Stimulated activated CD4-positive, alpha-beta T cell treated with anti-CD3 and anti-CD28 coated beads, Interleukin-12 subunit alpha, Interleukin-12 subunit beta, amount 100 ng/mL, for 48 hours (primary cell): ENCODE results near the gene SLC6A17.

Experiments
- DNase-seq, 3 donors: peaks; one replicate each; pipeline ENCODE4 v3.0.0-alpha.2; 2020; ENCODE audit warnings: low read depth in 2 of 3, low spot score in 1 of 3

The SLC6A17 gene

GRCh38 chr1:110135246-110135645 is 15.0 kb upstream of the SLC6A17 start:
- no peak for DNase-seq

DNA sequence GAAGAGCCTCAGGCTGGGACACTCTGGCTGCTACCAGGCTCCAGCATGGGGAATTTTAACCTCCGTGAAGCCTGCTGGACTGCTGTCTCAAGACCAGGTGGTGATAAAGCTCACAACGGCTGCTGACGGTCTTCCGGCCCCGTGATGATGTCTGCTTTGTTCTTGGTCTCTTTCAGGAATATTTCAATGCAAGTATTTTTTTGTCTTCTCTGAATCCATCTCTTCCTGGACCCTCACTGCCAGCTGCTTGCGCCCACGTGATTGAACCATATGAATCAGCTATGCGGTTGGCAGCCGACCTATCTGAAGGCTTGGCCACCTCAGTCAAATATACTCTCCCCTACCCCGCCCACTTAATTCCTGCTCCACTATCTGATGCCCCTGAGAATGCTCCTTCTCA is 14.6 kb upstream of the SLC6A17 start:
- no peak for DNase-seq

GRCh38 chr1:110136911-110137310 is 13.4 kb upstream of the SLC6A17 start:
- DNase-seq = no peak

DNA sequence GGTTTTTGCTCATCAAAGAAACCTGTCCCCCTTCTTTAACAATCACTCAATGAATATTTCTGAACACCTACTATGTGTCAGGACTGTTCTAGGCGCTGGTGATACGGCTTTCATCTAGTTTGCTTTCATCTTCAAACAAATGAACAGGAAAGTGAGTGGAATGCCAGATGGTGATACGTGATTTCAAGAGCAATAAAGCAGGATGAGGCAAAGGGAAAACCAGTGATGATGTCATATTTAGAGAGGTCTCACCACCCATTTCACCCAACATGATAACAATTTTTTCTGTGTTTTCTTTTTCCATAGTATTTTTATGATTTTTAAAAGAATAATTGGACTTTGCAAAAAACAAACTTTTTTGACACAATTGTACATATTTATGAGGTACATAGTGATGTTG is 11.3 kb upstream of the SLC6A17 start:
- DNase-seq = no peak

GRCh38 chr1:110144366-110144765 is 5.9 kb upstream of the SLC6A17 start:
- no peak for DNase-seq

GRCh38 chr1:110148961-110149360 is 1.3 kb upstream of the SLC6A17 start:
- no peak for DNase-seq

- no peak for DNase-seq
Observed at GRCh38 chr1:110151175-110151669, 928 bp downstream of the SLC6A17 start.

- DNase-seq = no peak
Observed at GRCh38 chr1:110152133-110152785, 2.0 kb downstream of the SLC6A17 start.

- DNase-seq = no peak
Observed at GRCh38 chr1:110153407-110153950, 3.2 kb downstream of the SLC6A17 start.

GRCh38 chr1:110155878-110156522 is 5.7 kb downstream of the SLC6A17 start:
- peak; percentile 8 to 38 (median 26) for DNase-seq

DNA sequence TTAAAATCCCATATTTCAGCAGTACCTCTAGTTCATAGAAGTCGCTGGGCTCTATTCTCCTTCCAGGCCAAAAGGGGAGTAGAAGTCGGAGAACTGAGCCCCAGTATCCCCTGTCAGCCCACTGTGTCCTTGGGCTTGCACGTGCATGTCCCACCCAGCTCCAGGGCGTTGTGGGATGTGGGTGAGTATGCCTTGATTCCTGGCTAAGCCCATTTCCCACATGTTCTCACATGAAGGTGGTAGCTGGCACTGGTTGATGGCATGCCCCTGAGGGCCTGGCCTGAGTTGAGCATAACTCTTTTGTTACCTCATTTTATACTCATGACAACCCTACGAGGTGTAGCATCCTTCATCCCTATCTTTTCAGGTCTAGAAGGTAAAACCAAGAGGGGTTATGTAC is 8.0 kb downstream of the SLC6A17 start:
- no peak for DNase-seq

GRCh38 chr1:110159168-110159567 is 8.9 kb downstream of the SLC6A17 start:
- DNase-seq = no peak

DNA sequence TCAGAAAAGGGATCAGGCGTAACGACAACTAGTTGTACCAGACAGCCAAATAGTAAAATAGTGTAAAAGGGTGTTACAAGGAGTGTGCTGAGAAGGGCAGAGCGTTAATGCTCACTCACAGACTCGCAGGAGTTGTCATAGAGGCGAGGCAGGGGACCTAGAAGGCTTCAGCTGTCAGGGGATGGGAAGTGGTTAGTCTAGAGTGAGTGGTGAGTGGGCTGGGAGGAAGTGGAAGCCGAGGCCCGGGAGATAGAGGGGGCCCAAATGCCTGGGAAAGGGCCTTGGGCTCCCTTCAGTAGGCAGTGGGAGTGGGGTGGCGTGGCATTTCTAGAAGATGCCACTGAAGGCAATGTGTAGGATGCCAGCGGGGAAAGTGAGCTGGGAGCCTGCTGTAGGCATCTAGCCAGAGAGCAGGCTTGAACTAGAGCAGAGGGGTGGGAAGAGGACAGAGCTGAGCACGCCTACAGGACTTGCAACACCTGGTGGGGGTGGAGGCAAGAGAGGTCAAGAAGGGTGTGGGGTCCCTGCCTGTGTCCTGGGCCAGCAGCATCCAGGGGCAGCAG is 10.3 kb downstream of the SLC6A17 start:
- no peak for DNase-seq

DNA sequence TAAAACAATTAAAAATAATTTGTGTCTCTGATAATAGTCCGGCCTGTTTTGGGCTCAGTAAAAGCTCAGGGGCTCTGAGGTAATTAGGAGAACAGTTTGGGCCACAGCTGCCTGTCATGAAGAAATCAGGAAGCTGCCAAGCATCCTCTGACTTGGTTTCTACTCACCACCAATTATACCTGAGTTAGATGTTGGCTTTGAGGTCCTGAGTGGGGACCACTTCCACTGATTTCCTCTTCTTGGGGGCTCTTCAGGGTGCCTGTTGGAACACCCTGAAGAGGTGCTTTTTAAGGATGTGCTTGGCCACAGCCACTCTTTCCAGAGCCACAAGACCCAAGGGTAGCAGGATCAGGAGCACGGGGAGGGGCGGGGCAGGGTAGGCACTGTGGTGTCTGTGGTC is 10.9 kb downstream of the SLC6A17 start:
- no peak for DNase-seq

DNA sequence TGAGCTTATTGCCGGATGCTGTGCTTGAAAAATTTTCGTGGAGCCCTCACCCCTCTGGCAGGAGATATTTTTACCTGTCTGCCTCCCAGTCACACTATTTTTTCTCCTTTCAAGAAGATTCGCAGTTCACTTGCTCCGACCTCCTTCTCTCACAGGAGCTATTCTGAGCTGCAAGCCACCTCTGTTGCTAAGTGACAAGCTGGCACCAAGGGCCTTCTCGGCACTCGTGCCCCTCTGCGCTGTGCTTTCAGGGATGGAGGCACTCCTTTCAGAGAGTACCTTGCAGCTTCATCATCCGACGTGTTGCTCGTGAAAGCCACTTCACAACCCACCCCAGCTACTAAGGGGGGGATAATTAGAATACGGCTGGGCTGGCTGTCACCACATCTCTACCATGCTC is 11.6 kb downstream of the SLC6A17 start:
- DNase-seq = no peak

DNA sequence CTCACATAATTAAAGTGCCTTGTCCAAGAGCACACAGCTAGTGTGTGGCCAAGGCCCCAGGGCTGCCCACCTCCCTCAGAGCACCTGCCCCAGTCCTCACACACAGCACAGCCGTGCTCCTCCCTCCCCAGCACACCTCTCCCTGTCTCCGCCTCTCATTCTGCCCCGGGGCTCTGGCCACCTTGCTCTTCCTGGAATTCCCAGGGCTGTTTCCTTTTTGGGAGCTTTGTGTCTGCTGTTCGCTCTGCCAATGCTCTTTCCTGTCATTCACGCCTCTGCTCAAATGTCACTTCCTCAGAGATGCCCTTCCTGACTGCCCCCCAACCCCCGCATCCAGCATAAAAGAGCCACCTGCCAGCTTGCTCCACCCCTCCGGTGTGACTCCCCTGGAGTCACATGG is 13.3 kb downstream of the SLC6A17 start:
- DNase-seq = no peak

GRCh38 chr1:110164725-110165350 is 14.5 kb downstream of the SLC6A17 start:
- no peak for DNase-seq

DNA sequence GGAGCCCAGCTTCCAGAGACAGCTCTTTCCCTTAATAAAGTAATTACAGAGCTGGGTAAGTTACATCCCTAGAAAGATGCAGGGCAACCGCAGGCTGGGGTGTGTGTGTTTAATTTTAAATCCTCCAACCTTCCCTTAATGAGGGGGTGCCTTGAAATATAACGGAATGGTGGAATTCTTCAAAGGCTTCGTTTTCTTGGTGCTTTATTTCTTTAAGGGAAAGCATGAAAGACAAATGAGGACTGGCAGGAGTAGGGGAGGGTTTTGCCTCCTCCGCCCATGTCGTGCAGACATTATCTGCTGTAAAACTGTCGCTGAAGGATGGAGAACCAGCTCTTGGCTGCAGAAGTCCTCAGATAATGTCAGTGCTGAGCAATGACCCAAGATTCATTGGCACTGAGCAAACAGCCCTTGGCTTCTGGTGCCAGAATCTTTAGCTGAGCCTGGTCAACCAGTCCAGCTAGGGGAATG is 15.5 kb downstream of the SLC6A17 start:
- no peak for DNase-seq

DNA sequence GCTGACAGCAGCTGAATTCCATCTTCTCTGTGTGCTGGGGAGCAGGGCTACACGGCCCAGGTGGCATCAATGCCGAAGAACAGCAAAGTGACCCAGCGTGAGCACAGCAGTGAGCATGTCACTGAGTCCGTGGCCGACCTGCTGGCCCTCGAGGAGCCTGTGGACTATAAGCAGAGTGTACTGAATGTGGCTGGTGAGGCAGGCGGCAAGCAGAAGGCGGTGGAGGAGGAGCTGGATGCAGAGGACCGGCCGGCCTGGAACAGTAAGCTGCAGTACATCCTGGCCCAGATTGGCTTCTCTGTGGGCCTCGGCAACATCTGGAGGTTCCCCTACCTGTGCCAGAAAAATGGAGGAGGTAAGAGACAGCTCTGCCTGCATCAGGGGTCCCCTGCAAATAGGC is 16.6 kb downstream of the SLC6A17 start:
- no peak for DNase-seq

- DNase-seq = no peak
Observed at GRCh38 chr1:110170766-110171733, 20.8 kb downstream of the SLC6A17 start.

DNA sequence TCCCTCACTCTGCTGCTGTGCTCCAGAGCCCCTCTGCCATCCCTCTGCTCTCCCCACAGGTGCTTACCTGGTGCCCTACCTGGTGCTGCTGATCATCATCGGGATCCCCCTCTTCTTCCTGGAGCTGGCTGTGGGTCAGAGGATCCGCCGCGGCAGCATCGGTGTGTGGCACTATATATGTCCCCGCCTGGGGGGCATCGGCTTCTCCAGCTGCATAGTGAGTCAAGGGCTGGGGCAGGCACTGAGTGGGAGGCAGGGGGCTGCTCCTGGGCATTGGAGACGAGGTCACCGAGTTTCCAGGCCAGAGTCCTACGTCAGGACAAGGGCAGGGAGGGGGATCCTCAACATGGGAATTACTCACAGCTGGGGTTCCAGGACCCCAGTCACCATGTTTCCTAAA is 21.7 kb downstream of the SLC6A17 start:
- no peak for DNase-seq
